Sigmoid colon (tissue), 4 donors: ENCODE results near the gene PHB1.

Experiments
- EP300 ChIP-seq, 4 donors: sonication (generic); formaldehyde crosslinking; IDR thresholded peaks; one replicate each; pipeline ENCODE4 v1.6.1; 2017; ENCODE audit warnings: antibody characterized with exemption in 4 of 4
- POLR2A ChIP-seq, 2 donors: fragments of 450-650 bp; IDR thresholded peaks; one replicate each; pipeline ENCODE4 v1.6.1; 2016; ENCODE audit warnings: antibody characterized with exemption in 2 of 2, mild to moderate bottlenecking in 2 of 2, moderate library complexity in 2 of 2
- POLR2AphosphoS5 ChIP-seq, 4 donors: sonication (generic); formaldehyde crosslinking; IDR thresholded peaks; one replicate each; pipeline ENCODE4 v1.6.1; 2017; ENCODE audit warnings: antibody characterized with exemption in 4 of 4
- TF ChIP-seq, protein P1 (sequence below), 4 experiments: fragments of 450-650 bp in 3 of 4; fragments of 200-600 bp in 1 of 4; IDR thresholded peaks; one replicate each; pipeline ENCODE4 v1.5.1; 2016 to 2019; ENCODE audit warnings: antibody characterized with exemption in 4 of 4, mild to moderate bottlenecking in 3 of 4, moderate library complexity in 2 of 4

DNA sequence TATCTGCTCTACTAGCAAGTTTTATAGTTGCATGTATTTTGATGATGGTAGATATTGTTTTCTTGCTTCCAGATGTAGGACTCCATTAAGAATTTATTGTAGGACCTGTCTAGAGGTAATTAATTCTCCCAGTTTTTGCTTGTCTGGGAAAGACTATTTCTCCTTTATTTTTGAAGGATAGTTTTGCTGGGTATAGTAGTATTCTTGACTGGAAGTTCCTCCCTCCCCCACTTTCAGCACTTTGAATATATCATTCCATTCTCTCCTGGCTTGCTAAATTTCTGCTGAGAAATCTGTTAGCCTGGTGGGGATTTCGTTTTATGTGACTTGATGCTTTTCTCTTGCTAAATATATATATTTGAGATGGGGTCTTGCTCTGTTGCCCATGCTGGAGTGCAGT lies 8.0 kb upstream of the PHB1 start:
- no peak for TF ChIP-seq EP300 (IDR thresholded peaks at IDR 0.05)
- TF ChIP-seq, protein P1, sequence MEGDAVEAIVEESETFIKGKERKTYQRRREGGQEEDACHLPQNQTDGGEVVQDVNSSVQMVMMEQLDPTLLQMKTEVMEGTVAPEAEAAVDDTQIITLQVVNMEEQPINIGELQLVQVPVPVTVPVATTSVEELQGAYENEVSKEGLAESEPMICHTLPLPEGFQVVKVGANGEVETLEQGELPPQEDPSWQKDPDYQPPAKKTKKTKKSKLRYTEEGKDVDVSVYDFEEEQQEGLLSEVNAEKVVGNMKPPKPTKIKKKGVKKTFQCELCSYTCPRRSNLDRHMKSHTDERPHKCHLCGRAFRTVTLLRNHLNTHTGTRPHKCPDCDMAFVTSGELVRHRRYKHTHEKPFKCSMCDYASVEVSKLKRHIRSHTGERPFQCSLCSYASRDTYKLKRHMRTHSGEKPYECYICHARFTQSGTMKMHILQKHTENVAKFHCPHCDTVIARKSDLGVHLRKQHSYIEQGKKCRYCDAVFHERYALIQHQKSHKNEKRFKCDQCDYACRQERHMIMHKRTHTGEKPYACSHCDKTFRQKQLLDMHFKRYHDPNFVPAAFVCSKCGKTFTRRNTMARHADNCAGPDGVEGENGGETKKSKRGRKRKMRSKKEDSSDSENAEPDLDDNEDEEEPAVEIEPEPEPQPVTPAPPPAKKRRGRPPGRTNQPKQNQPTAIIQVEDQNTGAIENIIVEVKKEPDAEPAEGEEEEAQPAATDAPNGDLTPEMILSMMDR (IDR thresholded peaks at IDR 0.05) = no peak
- TF ChIP-seq POLR2AphosphoS5 (IDR thresholded peaks at IDR 0.05) = no peak
- TF ChIP-seq POLR2A (IDR thresholded peaks at IDR 0.05) = no peak
